ENCODE data around the gene TMEM88. TPM values are rescaled to one million over a fixed set of nuclear protein-coding genes. Genes with fewer than 3 reads are reported as not detected.
"Not testable (repeated sequence)": the region's sequence is repeated elsewhere in the genome, so short reads cannot be mapped to it uniquely, and the experiment has no call there.

Gene TMEM88, protein sequence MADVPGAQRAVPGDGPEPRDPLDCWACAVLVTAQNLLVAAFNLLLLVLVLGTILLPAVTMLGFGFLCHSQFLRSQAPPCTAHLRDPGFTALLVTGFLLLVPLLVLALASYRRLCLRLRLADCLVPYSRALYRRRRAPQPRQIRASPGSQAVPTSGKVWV
- total RNA-seq, result 1 to 10 TPM; 2.1 to 4.2 (median 2.4) TPM
- 10 to 100 TPM; 21.6 to 28.5 TPM for polyA plus RNA-seq

DNA sequence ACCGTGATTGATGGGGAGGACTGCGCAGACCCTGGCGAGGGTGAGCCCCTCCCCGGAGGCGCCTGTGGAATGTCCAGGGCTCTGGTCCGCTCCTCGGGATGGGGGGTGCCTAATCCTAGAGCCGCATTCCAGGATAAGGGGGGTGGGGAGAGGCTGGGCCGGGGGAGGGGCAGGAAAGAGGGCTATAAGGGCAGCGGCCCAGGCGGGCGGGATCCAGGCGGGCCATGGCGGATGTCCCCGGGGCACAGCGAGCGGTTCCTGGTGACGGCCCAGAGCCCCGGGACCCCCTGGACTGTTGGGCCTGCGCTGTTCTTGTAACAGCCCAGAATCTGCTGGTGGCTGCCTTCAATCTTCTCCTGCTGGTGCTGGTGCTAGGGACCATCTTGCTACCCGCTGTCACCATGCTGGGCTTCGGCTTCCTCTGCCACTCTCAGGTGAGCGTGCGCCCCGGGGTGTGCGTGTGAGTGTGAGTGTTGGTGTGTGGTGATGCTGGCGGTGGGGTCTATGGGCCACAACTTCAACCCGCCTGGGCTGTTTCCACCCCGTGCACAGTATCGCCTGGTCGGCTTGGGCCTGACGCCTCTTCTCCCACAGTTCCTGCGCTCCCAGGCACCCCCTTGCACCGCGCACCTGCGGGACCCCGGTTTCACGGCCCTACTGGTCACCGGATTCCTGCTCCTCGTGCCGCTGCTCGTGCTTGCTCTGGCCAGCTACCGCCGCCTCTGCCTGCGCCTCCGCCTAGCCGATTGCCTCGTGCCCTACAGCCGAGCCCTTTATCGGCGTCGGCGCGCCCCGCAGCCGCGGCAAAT, at the start of gene TMEM88:
Gene TMEM88 (plus strand): TSS at position 216 of the 809 bp plus-strand sequence. CDS start 9 bp downstream, at position 225.
- H3K36me3 ChIP-seq, result peaks cover 0 to 11% (median 0%) of the 10 kb centered on the region in 3 donors
- peaks cover 0 to 17% (median 9%) of the 10 kb centered on the region in 3 donors for H3K4me1 ChIP-seq
- DNase-seq (peak; percentile 32 to 81 (median 55)), FAIRE-seq (no peak), ATAC-seq (no peak)
- peak within 1 kb of the TSS in 2 of 4 donors; percentile 21 to 78 for H3K27ac ChIP-seq
- no peak for TF ChIP-seq CTCF (IDR thresholded peaks at IDR 0.05)
- WGBS, 2 donors, result 75 to 83% methylated on average over 52 to 57 of the region's 57 CpGs
- H3K9me3 ChIP-seq, result no peaks in the 10 kb centered on the region
- H3K27me3 ChIP-seq, result no peaks in the 10 kb centered on the region
- intact Hi-C loops (cut with DNase I), result loop anchor here in 2 of 3 donors (5.0 to 10.0 kb wide), 2 partner anchors 110 to 113 kb away; no protein-coding TSS in a partner anchor
- peak within 1 kb of the TSS in 1 of 4 donors; percentile 53 for H3K4me3 ChIP-seq

- Histone ChIP-seq H3K9me3 (no peaks in the 10 kb centered on the region), H3K27ac (no peak overlapping the region), H3K36me3 (no peaks in the 10 kb centered on the region), H3K27me3 (no peaks in the 10 kb centered on the region), H3K4me1 (no peaks in the 10 kb centered on the region), H3K4me3 (no peak overlapping the region)
- ATAC-seq (peak in 1 of 4 donors; percentile 62), FAIRE-seq (no peak), DNase-seq (no peak)
- intact Hi-C loops (cut with DNase I), result loop anchor here in 1 of 3 donors (10.0 kb wide), 1 partner anchor 72 kb away; no protein-coding TSS in a partner anchor
- WGBS, 2 donors, result 85 to 93% methylated on average over 6 of the region's 6 CpGs
- TF ChIP-seq CTCF (IDR thresholded peaks at IDR 0.05), result no peak
Measured at GRCh38 chr17:7806587-7806986, 48.3 kb upstream of the TMEM88 start.

DNA sequence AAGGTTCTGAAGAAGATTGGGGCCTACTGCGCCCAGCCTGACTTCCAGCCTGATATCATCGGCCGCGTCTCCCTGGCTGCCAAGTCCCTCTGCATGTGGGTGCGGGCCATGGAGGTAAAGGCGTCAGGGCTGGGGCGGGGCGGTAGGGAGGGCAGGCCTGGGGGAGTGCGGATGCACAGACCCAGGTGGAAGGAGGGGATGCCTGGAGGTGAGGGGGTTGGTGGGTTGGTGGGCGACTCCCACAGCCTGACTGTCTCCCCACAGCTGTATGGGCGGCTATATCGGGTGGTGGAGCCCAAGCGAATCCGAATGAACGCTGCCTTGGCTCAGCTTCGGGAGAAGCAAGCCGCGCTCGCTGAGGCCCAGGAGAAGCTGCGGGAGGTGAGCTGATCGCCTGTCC, 47.7 kb upstream of the TMEM88 start:
- intact Hi-C loops (cut with DNase I), result loop anchor here in 1 of 3 donors (10.0 kb wide), 1 partner anchor 72 kb away; no protein-coding TSS in a partner anchor
- no peak for TF ChIP-seq CTCF (IDR thresholded peaks at IDR 0.05)
- Histone ChIP-seq H3K9me3 (no peaks in the 10 kb centered on the region), H3K27ac (no peak overlapping the region), H3K36me3 (no peaks in the 10 kb centered on the region), H3K27me3 (no peaks in the 10 kb centered on the region), H3K4me1 (no peaks in the 10 kb centered on the region), H3K4me3 (no peak overlapping the region)
- no peak for DNase-seq
- ATAC-seq, result no peak
- no peak for FAIRE-seq
- WGBS, 2 donors, result 90 to 94% methylated on average over 21 of the region's 21 CpGs

DNA sequence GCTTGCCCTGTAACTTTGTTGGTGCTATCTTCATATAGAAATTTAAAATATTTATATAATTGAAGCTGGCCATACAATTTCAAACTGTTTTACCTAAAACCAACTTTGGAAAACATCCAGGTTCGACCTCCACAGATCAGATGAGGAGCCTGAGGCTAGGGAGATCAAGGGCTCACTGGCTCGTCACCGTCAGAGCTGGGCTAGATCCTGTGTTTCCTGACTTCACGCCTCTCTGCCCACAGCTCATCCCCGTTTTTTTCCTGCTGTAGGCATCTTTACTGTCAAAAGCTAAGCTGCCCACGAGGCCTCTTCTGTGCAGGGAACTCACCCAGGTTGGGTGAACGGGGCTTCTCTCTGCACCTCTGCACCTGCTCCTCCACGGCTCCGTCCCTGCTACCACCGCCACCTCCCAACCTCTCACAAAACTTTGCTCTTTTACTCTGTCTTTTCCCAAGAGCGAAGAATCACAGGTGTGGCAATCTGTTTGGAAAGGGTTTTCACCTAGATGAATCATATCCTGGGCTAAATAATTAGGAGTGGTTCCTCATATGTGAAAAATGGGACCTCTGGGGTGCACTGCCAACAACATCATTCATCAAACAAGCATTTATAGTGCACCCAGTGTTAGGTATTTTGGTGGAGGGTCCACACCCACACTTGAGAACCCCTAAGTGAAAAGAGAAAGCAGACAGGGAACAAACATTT, 45.6 kb upstream of the TMEM88 start:
- TF ChIP-seq CTCF (IDR thresholded peaks at IDR 0.05), result no peak
- FAIRE-seq (no peak), DNase-seq (peak in 1 of 6 donors; percentile 25), ATAC-seq (no peak)
- no peaks in the 10 kb centered on the region for H3K4me1 ChIP-seq
- intact Hi-C loops (cut with DNase I), result loop anchor here in 1 of 3 donors (10.0 kb wide), 1 partner anchor 74 kb away; no protein-coding TSS in a partner anchor
- no peak overlapping the region for H3K27ac ChIP-seq
- WGBS, 2 donors, result 77 to 78% methylated on average over 11 of the region's 11 CpGs
- H3K36me3 ChIP-seq, result no peaks in the 10 kb centered on the region
- no peak overlapping the region for H3K4me3 ChIP-seq
- H3K9me3 ChIP-seq, result no peaks in the 10 kb centered on the region
- H3K27me3 ChIP-seq, result no peaks in the 10 kb centered on the region

DNA sequence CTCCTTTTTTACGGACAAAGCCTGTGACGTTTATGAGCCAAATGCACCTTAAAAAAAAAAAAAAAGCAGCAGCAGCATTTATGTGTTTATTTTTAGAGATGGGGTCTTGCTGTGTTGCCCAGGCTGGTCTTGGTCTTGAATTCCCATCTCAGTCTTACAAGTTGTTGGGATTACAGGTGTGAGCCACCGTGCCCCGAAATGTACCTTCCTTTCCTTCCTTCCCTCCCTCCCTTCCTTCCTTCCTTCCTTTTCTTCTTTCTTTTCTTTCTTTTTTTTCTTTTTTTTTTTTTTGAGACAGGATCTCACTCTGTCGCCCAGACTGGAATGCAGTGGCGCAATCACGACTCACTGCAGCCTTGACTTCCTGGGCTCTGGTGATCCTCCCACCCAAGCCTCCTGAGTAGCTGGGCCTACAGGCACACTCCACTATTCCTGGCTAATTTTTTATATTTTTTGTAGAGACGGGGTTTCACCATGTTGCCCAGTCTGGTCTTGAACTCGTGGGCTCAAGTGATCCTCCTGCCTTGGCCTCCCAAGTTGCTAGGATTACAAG, 45.0 kb upstream of the TMEM88 start:
- H3K4me3 ChIP-seq, ATAC-seq, FAIRE-seq, H3K27ac ChIP-seq, H3K27me3 ChIP-seq, DNase-seq, H3K4me1 ChIP-seq, H3K9me3 ChIP-seq, H3K36me3 ChIP-seq: not testable (repeated sequence)
- WGBS, 2 donors, result 85 to 86% methylated on average over 7 to 9 of the region's 9 CpGs
- intact Hi-C loops (cut with DNase I), result loop anchor here in 1 of 3 donors (10.0 kb wide), 1 partner anchor 75 kb away; no protein-coding TSS in a partner anchor
